ENCODE results near the gene B3GNT3.
"Not testable (repeated sequence)": the region's sequence is repeated elsewhere in the genome, so short reads cannot be mapped to it uniquely, and the experiment has no call there.

Gene B3GNT3

GRCh38 chr19:17795495-17795856 is 538 bp downstream of the B3GNT3 start:
- no peak for FAIRE-seq

DNA sequence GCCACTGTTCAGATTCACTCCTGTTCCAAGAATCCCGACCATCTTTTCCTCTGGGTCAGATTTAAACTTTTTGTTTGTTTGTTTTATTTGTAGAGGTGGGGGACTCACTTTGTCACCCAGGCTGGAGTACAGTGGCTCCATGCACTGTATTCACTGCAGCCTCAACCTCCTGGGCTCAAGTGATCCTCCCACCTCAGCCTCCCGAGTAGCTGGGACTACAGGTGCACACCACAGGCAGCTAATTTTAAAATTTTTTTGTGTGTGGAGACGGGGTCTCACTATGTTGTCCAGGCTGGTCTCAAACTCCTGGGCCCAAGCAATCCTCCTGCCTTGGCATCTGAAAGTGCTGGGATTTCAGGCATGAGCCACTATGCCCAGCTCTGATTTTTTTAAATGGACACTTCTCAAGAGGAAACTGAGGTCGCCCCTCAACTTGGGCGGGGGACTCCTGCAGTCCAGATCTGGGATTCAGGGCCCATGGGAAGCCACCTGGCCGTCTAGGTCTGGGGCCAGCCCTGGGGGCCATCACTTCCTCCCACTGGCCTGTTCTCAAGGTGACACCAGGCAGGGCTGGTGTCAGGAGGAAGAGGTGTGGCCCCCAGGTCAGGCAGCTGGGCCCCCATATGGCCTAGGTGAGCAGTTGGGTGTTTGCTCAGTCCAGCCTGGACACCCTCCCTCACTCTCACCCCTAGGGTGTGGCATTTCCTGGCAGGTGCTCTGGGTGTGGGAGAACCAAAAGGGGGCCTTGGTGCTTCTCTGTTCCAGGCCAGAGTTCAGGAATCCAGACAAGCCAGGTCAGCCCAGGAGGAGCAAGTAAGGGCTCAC is 1.3 kb downstream of the B3GNT3 start:
- FAIRE-seq (no peak), DNase-seq (ENCODE audit: extremely low spot score, insufficient read length, low read depth) (no peak)

More at GRCh38 chr19:17795495-17795856, 538 bp downstream of the B3GNT3 start:
- DNase-seq (ENCODE audit: extremely low spot score, insufficient read length, low read depth), result no peak

DNA sequence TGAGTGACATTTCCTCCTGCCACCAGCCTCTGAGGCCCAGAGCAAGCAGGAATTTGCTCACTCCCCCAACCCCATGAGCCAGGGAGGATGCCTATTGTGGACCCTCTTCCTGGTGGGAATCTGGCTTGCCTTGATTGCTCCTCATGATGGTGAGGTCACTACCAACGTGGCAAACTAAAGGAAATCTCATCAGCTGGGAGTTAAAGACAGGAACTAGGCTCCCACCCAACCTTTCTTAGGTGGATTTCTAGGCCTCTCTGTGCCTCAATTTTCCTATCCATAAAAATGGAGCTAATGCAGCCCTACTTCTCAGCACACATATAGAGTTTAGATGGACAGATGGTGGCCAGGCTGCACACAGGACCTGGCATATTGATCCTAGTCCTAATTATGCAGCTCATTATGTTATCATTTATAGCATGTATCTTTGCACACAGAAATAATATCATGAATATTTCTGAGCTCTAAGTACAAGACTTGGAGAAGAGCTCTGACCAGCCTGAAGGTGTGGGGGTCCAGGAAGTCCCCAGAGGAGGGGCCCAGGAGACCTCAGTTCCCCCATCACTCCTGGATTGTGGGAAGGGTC is 2.0 kb downstream of the B3GNT3 start:
- FAIRE-seq (no peak), DNase-seq (ENCODE audit: extremely low spot score, insufficient read length, low read depth) (no peak)

GRCh38 chr19:17797424-17798201 is 2.7 kb downstream of the B3GNT3 start:
- FAIRE-seq (no peak), DNase-seq (ENCODE audit: extremely low spot score, insufficient read length, low read depth) (no peak)

DNA sequence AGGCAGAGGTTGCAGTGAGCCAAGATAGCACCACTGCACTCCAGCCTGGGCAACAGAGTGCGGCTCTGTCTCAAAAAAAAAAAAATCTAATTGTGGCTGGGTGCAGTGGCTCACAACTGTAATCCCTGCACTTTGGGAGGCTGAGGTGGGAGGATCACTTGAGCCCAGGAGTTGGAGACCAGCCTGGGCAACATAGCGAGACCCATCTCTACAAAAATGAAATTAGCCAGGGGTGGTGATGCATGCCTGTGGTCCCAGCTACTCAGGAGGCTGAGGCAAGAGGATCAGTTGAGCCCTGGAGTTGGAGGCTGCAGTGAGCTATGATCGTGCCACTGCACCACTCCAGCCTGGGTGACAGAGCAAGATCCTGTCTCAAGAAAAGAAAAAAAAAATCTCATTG is 3.7 kb downstream of the B3GNT3 start:
- not testable (repeated sequence) for DNase-seq (ENCODE audit: extremely low spot score, insufficient read length, low read depth); FAIRE-seq

- FAIRE-seq, result no peak
Observed at GRCh38 chr19:17802137-17802858, 7.4 kb downstream of the B3GNT3 start.

DNA sequence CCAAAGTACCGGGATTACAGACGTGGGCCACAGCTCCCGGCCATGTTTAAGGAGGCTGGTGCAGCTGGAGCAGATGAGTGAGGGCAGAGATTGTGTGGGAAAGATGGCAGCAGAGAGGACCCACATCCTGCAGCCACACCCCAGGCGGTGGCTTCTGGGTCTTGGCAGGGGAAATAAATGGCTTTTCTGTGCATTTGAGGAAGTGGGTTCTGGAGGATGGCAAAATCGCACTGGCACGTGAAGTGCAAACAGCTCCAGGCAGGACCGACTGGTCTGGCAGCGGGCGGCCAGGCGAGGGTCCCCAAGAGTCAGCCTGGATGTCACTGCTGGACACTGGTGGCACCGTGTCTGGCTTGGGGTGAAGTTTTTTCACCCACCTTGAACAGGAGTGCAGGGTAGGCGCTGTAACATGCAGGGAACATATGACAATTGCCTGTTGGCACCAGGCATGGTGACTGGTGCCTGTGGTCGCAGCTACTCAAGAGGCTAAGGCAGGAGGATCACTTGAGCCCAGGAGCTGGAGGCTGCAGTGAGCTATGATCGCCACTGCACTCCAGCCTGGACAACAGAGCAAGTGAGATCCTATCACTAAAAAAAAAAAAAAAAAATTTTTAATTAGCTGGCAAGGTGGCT is 8.4 kb downstream of the B3GNT3 start:
- FAIRE-seq (no peak), DNase-seq (ENCODE audit: extremely low spot score, insufficient read length, low read depth) (no peak)

More at GRCh38 chr19:17802137-17802858, 7.4 kb downstream of the B3GNT3 start:
- DNase-seq (ENCODE audit: extremely low spot score, insufficient read length, low read depth), result no peak

- no peak for DNase-seq (ENCODE audit: extremely low spot score, insufficient read length, low read depth)
- FAIRE-seq, result no peak
Observed at GRCh38 chr19:17805427-17805826, 10.5 kb downstream of the B3GNT3 start.

GRCh38 chr19:17806945-17807344 is 12.0 kb downstream of the B3GNT3 start:
- FAIRE-seq (no peak), DNase-seq (ENCODE audit: extremely low spot score, insufficient read length, low read depth) (no peak)

GRCh38 chr19:17807731-17808316 is 12.9 kb downstream of the B3GNT3 start:
- no peak for FAIRE-seq
- no peak for DNase-seq (ENCODE audit: extremely low spot score, insufficient read length, low read depth)

GRCh38 chr19:17811103-17811502 is 16.2 kb downstream of the B3GNT3 start:
- no peak for FAIRE-seq
- no peak for DNase-seq (ENCODE audit: extremely low spot score, insufficient read length, low read depth)

GRCh38 chr19:17811681-17812080 is 16.7 kb downstream of the B3GNT3 start:
- DNase-seq (ENCODE audit: extremely low spot score, insufficient read length, low read depth) (no peak), FAIRE-seq (no peak)

DNA sequence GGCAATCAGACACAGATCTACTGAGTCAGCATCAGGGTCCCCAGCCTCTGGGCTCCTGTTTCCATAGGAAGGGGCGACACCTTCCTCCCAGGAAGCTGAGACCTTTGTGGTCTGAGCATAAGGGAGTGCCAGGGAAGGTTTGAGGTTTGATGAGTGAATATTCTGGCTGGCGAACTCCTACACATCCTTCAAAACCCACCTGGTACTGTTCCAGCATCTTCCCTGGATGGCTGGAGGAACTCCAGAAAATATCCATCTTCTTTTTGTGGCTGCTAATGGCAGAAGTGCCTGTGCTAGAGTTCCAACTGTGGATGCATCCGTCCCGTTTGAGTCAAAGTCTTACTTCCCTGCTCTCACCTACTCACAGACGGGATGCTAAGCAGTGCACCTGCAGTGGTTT is 17.2 kb downstream of the B3GNT3 start:
- DNase-seq (ENCODE audit: extremely low spot score, insufficient read length, low read depth) (no peak), FAIRE-seq (no peak)

DNA sequence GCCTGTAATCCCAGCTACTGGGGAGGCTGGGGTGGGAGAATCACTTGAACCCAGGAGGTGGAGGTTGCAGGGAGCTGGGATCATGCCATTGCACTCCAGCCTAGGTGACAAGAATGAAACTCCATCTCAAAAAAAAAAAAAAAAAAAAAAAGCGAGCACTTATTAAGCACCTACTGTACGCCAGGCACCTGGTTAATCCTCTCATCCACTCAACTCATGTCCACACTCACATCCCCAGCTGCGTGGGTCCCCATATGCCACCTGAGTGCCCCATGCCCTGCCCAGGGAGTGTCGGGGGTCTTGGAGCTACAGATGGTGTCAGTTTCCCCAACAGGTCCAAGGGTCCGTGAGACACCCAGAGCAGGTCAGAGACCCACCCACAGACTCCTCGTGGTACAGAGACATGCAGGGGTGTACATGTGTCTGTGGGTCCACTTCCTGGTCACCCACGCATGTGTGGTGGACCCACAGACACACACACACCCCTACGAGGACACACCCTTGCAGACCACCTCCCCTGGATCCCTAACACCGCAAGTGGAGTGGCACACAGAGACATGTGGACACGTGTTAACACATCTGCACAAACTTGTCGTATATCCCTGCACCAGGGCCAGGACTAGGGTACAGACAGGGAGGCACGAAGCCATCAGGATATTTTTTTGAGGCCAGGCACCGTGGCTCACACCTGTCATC is 22.9 kb downstream of the B3GNT3 start:
- FAIRE-seq (no peak), DNase-seq (ENCODE audit: extremely low spot score, insufficient read length, low read depth) (no peak)

- DNase-seq (ENCODE audit: extremely low spot score, insufficient read length, low read depth), result no peak
- no peak for FAIRE-seq
Observed at GRCh38 chr19:17821190-17821589, 26.3 kb downstream of the B3GNT3 start, which contains the start of gene INSL3. INSL3 (minus strand) TSS chr19:17821519; CDS start chr19:17821506, 13 bp downstream.

DNA sequence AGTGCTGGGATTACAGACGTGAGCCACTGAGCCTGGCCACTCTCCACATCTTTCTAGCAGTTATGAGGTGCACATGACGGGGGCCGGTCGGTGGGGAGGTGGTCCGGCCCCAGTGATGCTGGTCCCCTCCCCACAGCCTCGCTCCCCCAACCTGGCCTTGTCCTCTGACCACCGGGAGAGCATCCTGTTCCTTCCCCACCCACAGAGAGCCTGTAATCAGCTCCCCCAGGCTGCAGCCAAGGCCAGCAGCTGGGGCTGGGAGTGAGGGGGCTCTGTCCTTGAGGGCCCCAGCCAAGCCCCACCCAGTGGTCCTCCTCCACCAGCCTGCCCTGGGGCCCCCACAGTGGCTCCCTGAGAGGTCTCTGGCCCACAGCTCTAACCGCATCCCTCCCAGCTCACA is 29.4 kb downstream of the B3GNT3 start:
- DNase-seq (ENCODE audit: extremely low spot score, insufficient read length, low read depth) (no peak), FAIRE-seq (no peak)

DNA sequence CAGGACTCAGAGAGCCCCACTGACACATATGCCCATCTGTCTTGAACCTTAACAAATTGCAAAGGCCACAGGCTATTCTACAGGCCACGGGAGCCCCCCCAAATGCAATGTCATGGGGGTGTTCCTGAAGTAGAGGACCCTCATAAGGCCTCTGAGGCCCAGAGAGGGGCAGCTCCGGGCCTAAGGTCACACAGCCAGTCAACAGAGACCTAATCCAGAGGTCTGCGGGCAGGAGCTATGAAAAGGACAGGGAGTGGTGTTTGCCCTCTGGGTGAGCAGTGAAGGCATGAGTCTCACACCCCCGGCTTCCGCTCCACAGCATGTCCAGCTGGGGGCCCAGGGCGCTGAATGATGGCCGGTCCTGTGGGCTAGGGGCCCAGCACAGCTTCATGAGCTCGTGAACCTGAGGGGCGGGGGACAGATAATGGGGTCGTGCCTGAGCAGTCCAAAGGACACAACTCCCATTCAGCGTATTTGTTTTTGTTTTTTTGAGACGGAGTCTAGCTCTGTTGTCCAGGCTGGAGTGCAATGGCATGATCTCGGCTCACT is 31.6 kb downstream of the B3GNT3 start:
- no peak for DNase-seq (ENCODE audit: extremely low spot score, insufficient read length, low read depth)
- FAIRE-seq, result no peak

DNA sequence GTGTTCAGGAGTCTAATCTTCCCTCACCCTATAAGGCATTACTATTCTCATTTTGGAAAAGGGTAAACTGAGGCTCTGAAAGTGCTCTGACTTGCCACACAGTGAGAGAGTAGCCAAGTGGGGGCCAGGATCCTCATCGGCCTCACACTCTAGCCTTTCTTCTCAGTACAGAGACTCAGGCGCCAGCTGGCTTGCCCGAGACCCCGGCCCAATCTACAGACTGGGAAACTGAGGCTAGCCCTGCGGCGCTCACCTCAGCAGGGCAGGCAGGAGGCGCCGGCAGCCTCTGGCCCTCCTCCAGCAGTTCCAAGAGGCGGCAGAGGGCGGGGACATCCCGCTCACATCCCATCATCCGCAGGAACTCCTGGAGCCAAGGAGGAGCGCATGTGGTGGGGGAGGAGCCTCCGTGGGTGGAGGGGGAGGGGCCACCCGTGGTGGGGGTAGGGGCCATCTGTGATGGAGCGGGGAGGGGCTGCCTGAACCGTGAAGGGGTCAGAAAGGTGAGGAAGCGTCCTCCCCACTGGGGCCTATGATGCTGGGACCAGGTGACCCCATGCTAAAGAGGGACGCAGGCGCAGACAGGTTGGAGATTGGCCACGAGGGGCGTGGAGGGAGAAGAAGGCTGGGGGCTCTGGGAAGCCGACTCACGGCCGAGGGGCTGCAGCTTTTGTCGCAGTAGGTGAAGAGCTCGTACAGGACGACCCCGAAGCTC is 35.1 kb downstream of the B3GNT3 start:
- FAIRE-seq (no peak), DNase-seq (ENCODE audit: extremely low spot score, insufficient read length, low read depth) (no peak)
